LNCaP clone FGC (cell line): ENCODE data around the gene ANAPC15.
"Not testable (repeated sequence)": the region's sequence is repeated elsewhere in the genome, so short reads cannot be mapped to it uniquely, and the experiment has no call there.

Experiments
- DNase-seq: peaks from one replicate; pipeline ENCODE4 v3.0.0-alpha.2; 2011; ENCODE audit warnings: low read depth
- H3K4me3 ChIP-seq: 2 replicates; pipeline ENCODE4 v1.5.1; 2011; ENCODE audit warnings: mild to moderate bottlenecking, low read depth, low read length, control low read depth
- CTCF ChIP-seq: IDR thresholded peaks from 2 replicates; pipeline ENCODE4 v1.5.1; 2012; ENCODE audit warnings: mild to moderate bottlenecking; ENCODE audit not compliant: control insufficient read depth, insufficient read depth; ENCODE audit errors: extremely low read depth

ANAPC15 gene

DNA sequence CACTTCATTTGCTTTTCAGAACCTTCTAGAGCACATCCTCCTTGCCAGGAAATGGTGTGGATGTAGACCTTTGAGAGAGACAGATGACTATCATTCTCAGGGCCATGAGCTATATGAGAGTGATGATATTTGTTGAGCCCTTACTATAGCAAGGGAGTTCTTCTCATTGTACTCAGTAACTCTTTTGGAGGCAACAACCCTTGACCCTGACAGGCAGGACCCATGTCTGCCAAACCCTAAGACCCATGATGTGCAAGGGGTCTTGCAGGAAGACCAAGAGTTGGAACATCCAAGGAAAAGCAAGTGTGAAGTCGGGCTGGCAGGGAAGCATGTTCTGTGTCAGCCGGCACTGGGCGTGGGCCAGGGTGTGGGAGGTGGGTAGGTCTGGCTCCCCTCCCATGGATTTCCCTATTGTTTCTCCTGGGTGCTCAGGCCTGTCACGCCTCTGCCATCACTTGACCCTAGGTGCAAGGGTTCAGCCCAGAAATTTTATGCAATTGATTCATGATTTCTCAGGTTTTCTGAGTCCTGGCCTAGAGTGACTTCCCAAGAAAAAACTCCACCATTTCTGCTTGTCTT is 24.3 kb upstream of the ANAPC15 start:
- no peak for TF ChIP-seq CTCF
- H3K4me3 ChIP-seq = no peak overlapping the region
- DNase-seq = no peak

DNA sequence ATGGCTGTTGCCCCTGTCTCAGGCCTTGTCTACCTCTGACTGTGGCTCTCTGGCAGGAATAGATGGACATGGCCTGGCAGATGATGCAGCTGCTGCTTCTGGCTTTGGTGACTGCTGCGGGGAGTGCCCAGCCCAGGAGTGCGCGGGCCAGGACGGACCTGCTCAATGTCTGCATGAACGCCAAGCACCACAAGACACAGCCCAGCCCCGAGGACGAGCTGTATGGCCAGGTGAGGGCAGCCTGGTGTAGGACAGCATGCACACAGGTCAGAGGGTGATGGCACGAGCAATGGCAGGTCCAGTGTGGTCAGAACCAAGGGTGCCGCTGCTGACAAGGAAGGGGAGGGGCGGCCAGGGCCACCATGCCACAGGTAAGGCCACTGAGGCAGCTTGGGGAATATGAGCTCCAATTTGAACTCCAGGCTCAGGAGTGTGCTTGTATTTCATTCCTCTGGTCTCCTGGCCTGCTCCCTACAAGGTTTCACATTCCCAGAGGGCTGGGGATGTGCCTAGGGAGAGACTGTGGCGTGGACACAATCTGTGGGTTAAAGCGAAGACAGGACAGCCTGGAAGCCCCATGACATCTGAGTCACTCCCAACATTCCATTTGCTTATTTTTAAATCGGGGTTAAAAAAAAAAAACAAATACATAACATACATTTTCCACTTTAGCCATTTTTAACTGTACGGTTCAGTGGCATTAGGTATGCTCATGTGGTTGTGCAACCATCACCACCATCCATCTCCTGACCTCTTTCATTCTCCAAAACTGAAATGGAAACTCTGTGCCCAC is 23.6 kb upstream of the ANAPC15 start:
- TF ChIP-seq CTCF = no peak
- DNase-seq = no peak
- H3K4me3 ChIP-seq = no peak overlapping the region

GRCh38 chr11:72135473-72135872 is 23.0 kb upstream of the ANAPC15 start, which contains the start of gene FOLR3:
Gene FOLR3 (plus strand): TSS chr11:72135725. CDS start chr11:72135953, 228 bp downstream.
- H3K4me3 ChIP-seq, DNase-seq: not testable (repeated sequence)

GRCh38 chr11:72132646-72133045 is 20.2 kb upstream of the ANAPC15 start:
- no peak for TF ChIP-seq CTCF
- H3K4me3 ChIP-seq = no peak overlapping the region
- DNase-seq = no peak

DNA sequence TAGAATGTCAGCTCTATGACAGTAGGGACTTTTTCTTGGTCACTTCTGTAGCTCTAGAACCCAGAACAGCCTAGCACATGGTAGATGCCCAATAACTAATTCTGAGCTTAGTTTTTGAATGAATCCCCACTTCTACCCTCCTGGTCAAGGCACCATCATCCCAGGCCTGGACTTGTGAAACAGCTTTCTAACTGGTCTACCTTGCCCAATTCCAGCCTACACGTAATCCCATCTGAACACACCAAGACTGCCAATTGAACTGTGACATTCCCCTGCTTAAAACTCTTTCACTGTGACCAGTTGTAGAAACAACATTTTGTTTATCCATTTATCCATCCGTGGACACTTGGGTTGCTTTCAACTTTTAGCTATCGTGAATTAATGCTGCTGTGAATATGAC is 16.9 kb upstream of the ANAPC15 start:
- no peak for TF ChIP-seq CTCF
- DNase-seq = no peak
- H3K4me3 ChIP-seq = no peak overlapping the region

DNA sequence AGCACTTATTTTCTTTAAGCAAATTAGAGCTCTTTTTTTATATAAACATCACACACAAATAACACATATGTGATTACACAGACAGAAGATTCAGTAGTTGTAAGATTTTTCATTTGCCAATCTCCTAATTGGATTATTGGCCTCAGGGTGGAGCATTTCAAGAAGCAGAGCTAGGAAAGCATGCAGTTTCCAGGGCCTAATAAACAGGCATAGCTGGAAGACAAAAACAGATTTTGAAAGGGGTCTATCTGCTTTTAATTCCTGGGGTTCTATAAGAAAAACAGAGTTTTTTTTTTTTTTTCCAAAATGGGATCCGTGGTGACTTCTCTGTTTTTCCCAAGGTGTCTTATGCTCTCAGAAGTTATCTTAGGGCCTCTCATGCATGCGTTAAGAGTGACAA is 15.4 kb upstream of the ANAPC15 start:
- DNase-seq = no peak
- H3K4me3 ChIP-seq = no peak overlapping the region
- no peak for TF ChIP-seq CTCF

DNA sequence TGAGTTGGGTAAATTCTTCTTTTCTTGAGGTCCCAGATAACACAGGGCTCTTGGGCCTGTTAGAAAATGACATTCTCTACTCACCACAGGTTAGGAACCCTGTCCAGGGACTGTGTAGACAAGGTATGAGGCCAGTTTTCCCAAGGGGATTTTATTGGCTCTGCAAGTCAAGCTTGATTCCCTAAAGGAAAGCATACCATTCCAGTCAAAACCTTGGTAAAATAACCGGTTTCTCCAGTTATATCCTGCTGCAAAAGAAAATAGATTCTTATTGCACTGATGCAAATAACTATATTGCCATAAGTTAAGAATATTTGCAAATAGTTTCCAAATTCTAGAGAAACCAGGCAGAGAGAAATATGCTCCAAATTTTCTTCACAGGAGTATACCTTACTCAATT is 13.5 kb upstream of the ANAPC15 start:
- no peak overlapping the region for H3K4me3 ChIP-seq
- no peak for DNase-seq
- TF ChIP-seq CTCF = no peak
